GM08714 (cell line): ENCODE measurements around the gene SPRYD3.

Source experiments
- H3K4me3 ChIP-seq: fragments of 200-500 bp; sonication (Bioruptor generic); 2 replicates; pipeline ENCODE4 v1.5.1; 2014; ENCODE audit warnings: mild to moderate bottlenecking, low read length, inconsistent platforms
- ZNF274 ChIP-seq: IDR thresholded peaks from 2 replicates; pipeline ENCODE4 v1.6.1; 2012; ENCODE audit warnings: mild to moderate bottlenecking, low read depth, low read length

The SPRYD3 gene

GRCh38 chr12:53064613-53065436 lies 14.4 kb downstream of the SPRYD3 start:
- TF ChIP-seq ZNF274 = no peak

GRCh38 chr12:53063708-53064612 lies 15.2 kb downstream of the SPRYD3 start:
- TF ChIP-seq ZNF274 = no peak
- H3K4me3 ChIP-seq = no peak overlapping the region

More at GRCh38 chr12:53064613-53065436, 14.4 kb downstream of the SPRYD3 start:
- H3K4me3 ChIP-seq = no peak overlapping the region

- no peak overlapping the region for H3K4me3 ChIP-seq
- no peak for TF ChIP-seq ZNF274
Observed at GRCh38 chr12:53062977-53063707, 16.0 kb downstream of the SPRYD3 start.

- TF ChIP-seq ZNF274 = no peak
- H3K4me3 ChIP-seq = no peak overlapping the region
Observed at GRCh38 chr12:53062011-53062961, 16.9 kb downstream of the SPRYD3 start.

GRCh38 chr12:53061404-53062010 lies 17.7 kb downstream of the SPRYD3 start:
- no peak for TF ChIP-seq ZNF274

GRCh38 chr12:53060721-53061276 lies 18.4 kb downstream of the SPRYD3 start:
- H3K4me3 ChIP-seq = no peak overlapping the region
- TF ChIP-seq ZNF274 = no peak

More at GRCh38 chr12:53061404-53062010, 17.7 kb downstream of the SPRYD3 start:
- no peak overlapping the region for H3K4me3 ChIP-seq

GRCh38 chr12:53060064-53060720 lies 19.0 kb downstream of the SPRYD3 start:
- no peak for TF ChIP-seq ZNF274
- H3K4me3 ChIP-seq = no peak overlapping the region

DNA sequence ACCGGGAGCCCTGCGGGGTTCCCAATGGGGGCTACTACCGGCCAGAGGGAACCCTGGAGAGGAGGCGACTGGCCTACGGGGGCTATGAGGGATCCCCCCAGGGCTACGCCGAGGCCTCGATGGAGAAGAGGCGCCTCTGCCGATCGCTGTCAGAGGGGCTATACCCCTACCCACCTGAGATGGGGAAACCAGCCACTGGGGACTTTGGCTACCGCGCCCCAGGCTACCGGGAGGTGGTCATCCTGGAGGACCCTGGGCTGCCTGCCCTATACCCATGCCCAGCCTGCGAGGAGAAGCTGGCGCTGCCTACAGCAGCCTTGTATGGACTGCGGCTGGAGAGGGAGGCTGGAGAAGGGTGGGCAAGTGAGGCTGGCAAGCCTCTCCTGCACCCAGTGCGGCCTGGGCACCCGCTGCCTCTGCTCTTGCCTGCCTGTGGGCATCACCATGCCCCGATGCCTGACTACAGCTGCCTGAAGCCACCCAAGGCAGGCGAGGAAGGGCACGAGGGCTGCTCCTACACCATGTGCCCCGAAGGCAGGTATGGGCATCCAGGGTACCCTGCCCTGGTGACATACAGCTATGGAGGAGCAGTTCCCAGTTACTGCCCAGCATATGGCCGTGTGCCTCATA lies 19.6 kb downstream of the SPRYD3 start:
- no peak for TF ChIP-seq ZNF274
- no peak overlapping the region for H3K4me3 ChIP-seq

DNA sequence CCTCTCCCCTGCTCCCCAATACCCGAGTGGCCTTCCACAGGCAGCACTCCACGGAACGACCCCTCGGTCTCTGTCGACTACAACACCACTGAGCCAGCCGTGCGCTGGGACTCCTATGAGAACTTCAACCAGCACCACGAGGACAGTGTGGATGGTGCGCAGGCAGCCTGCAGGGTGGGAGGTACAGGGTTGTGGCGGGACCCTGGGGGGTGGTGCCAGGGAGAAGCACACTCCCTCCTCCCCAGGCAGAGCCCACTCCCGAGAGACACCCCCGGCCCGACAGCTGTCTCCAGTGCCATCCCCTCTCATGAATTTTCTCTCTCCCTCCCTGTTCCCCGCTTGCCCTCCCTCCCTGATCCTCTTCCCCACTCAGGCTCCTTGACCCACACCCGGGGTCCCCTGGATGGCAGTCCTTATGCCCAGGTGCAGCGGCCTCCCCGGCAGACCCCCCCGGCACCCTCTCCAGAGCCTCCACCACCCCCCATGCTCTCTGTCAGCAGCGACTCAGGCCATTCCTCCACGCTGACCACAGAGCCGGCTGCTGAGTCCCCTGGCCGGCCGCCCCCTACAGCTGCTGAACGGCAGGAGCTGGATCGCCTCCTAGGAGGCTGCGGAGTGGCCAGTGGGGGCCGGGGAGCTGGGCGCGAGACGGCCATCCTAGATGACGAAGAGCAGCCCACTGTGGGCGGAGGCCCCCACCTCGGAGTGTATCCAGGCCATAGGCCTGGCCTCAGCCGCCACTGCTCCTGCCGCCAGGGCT lies 20.3 kb downstream of the SPRYD3 start:
- TF ChIP-seq ZNF274 = no peak
- H3K4me3 ChIP-seq = no peak overlapping the region

DNA sequence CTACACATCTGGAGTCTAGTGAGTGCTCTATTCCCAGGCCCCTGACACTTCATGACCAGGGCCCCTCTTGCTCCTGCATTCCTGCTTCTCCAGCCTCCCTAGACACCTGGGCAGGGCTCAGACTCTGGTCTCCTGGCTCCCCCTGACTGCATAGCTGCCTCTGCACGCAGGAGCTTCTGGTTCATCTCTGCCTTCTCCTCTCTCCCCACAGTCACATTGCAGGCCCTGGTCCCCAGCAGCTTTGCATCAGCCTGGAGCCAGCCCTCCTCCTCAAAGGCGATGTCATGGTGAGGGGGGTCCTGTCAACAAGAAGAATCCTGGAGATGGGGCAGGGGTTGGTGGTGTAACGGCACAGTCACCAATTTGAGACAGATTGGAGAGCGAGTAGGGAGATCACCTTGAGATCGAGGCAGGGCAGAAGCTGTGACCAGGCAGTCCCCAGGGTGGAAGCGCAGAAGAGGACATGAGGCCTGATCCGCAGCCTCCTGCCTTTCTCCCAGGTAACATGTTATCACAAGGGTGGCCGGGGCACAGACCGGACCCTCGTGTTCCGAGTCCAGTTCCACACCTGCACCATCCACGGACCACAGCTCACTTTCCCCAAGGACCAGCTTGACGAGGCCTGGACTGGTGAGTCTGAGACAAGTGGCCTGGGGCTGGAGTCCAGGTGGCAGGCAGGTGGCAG lies 21.2 kb downstream of the SPRYD3 start:
- TF ChIP-seq ZNF274 = no peak
- H3K4me3 ChIP-seq = no peak overlapping the region
